ENCODE results near the gene TBL3. TPM values are rescaled to one million over a fixed set of nuclear protein-coding genes. Genes with fewer than 3 reads are reported as not detected.
"Not testable (repeated sequence)": the region's sequence is repeated elsewhere in the genome, so short reads cannot be mapped to it uniquely, and the experiment has no call there.

The TBL3 gene
- total RNA-seq, 1 experiment from 2014 or later: 84.2 TPM

DNA sequence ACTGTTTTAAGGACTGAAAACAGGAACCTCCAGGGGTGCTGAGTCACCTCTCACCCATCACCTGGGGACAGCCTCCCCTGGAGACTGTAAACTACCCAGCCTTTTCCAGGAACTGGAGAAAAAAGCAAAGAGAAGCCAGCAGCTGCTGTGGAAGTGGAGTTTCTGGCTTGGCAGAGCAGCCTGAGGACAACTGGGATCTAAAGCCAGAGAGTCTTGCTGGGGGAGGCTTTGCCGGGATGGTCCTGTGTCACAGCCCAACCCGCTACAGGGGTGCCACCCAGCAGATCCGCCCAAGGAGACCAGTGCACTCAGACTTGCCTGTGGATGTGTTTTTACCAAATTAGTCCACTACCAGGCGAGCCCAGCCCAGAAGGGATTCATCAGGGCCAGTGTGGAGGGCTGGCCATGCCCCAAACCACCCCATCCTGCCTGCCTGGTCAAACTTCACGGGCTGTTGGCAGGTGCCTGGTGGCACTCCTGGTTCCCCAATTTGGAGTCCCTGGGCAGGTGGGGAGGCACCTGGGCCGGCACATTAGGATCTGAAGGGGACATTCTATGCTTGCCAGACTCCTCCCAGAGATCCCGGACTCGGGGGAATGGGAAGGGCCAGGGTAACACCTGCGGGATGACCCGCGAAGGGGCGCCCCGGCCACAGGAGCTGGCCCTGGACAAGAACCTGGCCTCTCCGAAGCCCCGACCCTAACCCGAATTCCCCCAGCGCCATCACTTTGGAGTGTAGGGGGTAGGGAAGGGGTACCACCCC is 29.6 kb upstream of the TBL3 start:
- in situ Hi-C loops (cut with HindIII; ENCODE audit: low sequenced_read_pairs): no loop called here
- DNase-seq (ENCODE audit: low spot score): no peak

DNA sequence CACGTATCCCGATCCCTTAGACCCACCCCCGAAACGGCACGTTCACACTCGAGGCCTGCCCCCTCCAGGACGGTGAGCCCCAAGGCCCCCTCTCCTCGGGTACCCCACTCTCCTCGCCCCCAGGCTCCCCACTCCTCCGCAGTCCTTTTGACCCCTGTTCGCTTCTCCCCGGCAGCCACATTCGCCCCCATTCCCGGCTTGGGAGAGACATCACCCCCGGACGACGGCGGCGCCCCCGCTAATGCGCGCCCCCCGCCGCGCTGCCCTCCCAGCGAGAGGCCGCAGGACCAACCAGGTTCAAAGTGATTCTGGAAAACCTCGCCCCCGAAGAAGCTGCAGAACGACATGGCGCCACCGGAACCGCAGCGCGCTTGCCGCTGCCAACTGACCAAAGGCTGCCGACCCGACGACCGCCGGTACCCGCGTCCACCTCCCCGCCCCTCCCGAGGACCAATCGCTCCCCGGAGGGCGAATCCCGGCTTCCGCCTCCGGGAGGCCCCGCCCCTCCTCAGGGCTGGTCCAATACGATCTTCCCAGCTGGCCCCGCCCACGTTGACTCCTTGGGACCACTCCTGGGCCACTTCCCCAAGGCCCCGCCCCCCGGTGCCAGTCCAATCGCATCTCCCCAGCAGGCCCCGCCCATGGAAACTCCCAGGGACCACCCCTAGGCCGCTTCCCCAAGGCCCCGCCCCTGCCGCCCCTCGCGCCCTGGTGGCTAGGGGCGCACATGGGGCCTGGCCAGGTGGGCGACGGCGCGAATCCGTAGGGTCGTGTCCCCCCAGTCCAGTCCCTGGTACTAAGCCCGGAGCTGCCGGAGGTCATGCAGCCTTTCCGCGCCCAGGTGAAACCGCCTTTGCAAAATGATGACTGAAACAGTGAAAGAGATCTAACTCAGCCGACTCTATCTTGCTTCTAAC is 28.8 kb upstream of the TBL3 start, which contains the start of gene MSRB1:
Gene MSRB1 (minus strand): TSS at position 390 of the 917 bp plus-strand sequence. CDS start 43 bp downstream, at position 347.
- in situ Hi-C loops (cut with HindIII; ENCODE audit: low sequenced_read_pairs): no loop called here
- DNase-seq (ENCODE audit: low spot score): peak; percentile 99

DNA sequence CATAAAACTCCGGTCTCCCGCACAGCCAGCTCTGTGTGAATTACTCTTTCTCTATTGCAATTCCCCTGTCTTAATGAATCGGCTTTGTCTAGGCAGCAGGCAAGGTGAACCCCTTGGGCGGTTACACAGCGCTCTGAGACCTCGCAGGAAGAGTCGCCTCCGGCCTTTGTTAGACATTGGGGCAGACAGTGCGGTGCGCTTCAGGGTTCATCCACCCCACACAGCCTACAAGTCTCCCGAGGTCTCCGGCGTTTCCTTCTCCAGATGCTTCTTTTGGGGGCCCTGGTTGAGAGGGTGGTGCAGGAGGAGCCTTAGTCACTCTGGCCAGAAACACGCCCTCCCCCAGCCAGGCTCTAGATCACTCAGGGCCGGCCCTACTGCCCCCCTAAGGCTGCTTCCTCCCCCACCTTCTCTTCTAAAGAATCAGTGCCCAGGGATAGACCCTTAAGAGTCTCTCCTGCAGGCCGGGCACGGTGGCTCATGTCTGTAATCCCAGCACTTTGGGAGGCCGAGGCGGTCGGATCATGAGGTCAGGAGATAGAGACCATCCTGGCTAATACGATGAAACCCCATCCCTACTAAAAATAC is 27.1 kb upstream of the TBL3 start:
- in situ Hi-C loops (cut with HindIII; ENCODE audit: low sequenced_read_pairs): no loop called here
- DNase-seq (ENCODE audit: low spot score): no peak

DNA sequence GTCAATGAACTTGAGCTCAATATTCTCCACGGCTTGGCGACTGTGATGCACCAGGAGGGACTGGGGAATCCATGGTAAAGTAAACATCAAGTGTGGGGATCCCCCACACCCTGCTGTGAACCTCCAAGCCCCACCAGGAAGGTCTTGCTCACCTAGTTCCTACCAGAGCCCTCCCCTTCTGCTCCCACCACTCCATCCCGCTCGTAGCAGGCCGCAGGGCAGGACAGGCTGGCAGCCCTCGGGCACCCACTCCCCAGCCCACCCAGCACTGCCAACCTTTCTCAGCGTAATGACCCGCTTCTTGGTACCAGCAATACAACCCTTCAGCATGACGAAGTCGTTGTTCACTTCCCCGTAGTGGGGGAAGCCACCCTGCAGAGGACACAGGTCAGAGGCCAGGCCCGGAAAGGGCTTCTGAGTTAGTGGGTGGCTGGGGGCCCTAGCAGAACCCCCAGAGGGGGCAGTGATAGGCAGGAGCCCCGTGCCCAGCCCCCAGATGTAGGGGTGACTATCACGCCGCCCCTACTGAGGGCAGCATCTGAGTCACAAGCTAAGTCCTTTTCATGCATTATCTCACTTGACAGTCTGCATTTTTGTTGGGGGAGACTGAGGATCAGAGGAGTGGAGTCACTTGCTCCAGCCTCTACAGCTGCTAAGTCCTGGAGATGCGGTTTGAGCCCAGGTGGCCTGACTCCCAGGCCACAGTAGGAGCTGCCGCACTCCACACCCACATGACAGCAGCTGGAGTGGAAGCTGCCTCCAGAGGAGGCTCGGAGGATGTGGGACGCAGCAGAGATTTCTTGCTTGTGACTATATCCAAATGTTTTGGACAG is 26.1 kb upstream of the TBL3 start:
- no peak for DNase-seq (ENCODE audit: low spot score)
- in situ Hi-C loops (cut with HindIII; ENCODE audit: low sequenced_read_pairs): no loop called here

DNA sequence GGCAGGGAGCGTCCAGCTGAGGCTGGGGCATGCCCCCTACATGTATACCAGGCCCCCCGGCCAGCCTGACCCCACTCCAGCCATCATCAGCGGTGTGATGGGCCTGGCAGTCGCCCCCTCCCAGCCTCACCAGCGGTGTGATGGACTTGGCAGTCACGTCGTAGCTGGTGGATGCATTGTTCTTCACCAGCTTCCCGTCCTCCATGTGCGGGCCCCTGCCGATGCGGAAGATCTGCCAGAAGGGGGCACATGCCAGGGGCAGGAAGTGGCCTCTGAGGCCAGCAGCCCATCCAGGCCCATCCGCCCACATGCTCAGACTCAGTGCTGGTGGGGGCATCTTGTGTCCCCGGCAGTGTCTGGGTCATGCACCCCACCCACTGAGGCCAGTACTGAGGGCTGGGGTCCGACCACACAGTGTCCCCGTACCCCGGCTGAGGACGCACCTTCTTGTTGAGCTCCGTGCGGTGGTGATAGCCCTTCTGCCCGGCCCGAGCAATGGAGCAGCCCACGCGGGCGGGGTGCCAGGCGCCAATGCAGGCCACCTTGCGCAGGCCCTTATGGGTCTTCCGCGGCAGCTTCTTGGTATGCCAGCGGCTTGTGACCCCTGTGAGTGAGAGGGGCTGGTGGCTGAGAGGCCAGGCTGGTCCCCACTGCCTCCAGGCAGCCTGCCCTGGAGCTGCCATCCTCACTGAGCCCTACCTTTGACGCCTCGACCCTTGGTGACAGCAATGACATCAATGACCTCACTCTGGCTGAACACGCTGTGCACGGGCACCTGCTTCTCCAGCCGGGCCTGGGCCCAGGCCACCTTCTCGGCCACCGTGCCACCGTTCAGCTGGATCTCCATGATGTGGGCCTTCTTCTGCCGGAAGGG is 25.1 kb upstream of the TBL3 start:
- DNase-seq (ENCODE audit: low spot score): no peak
- in situ Hi-C loops (cut with HindIII; ENCODE audit: low sequenced_read_pairs): no loop called here

DNA sequence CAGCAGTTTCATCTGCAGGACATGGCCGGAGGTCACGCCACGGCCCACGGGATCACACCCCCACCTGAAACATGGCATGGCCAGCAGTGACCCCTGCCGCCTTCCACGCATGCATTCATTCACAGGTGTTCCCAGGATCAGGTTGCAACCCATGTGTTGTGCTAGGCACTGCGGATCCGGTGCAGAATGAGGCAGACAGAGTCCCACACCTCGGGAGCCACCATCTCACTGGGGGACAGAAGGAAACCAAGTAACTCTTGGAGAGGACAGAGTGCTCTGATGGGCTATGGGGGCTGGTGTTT is 24.5 kb upstream of the TBL3 start:
- in situ Hi-C loops (cut with HindIII; ENCODE audit: low sequenced_read_pairs): no loop called here
- no peak for DNase-seq (ENCODE audit: low spot score)

DNA sequence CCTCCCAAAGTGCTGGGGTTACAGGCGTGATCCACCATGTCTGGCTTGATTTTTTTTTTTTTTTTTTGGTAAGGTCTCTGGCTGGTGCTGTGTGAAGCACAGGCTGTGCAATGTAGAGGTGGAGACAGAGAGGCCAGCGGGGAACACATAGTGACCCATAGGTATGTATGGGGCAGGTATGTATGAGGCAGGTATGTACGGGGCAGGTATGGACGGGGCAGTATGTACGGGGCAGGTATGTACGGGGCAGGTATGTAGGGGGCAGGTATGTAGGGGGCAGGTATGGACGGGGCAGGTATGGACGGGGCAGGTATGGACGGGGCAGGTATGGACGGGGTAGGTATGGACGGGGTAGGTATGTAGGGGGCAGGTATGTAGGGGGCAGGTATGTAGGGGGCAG is 22.3 kb upstream of the TBL3 start:
- in situ Hi-C loops (cut with HindIII; ENCODE audit: low sequenced_read_pairs): no loop called here
- DNase-seq (ENCODE audit: low spot score): no peak

DNA sequence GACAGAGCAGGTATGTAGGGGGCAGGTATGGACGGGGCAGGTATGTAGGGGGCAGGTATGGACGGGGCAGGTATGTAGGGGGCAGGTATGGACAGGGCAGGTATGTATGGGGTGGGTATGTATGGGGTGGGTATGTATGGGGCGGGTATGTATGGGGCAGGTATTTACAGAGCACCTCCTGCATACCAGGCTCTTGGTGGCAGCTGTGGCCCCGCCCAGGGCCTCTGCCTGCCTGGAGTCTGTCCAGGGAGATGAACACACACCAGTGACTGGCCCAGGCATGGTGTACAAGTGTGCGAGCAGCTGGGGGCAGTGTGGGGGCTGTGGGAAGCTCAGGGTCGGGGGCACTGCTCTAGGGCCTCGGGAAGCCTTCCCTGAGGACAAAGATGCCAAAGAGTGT is 21.8 kb upstream of the TBL3 start:
- no peak for DNase-seq (ENCODE audit: low spot score)
- in situ Hi-C loops (cut with HindIII; ENCODE audit: low sequenced_read_pairs): no loop called here

DNA sequence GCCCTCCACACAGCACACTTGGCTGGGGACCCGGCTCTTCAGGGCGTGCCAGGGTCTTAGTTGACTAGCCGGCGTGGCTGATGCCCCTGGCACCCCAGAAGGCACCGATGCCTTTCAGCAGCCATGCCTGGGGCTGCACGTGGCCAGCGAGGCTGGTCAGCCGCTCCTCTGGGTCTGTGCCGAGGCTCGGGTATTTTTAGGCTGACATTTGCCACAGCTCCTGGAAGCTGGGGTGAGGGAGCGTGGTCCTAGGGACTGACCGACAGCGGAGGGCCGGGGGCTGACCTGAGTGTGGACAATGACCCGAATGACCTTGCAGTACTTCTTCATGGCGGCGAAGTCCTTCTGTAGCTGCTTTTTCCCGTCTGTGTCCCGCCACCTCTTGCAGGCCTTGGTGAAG is 21.3 kb upstream of the TBL3 start:
- DNase-seq (ENCODE audit: low spot score): no peak
- in situ Hi-C loops (cut with HindIII; ENCODE audit: low sequenced_read_pairs): no loop called here

DNA sequence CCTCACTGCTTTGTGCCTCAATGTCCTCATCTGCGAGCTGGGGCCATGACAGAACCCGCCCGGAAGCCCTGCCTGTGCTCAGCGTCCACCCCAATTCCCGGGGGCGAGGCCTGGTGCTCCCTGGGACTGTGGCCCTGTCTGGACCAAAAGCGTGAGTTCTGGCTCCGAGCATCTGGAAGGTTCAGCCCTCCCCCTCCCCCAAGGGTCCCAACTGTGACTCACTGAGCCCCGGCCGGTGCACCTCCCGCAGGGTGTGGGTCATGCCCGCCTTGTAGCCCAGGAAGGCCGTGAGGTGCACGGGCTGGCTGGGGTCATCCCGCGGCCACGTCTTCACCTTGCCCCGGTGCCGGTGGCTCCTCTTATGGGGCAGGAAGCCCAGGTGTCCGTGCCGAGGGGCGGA is 18.1 kb upstream of the TBL3 start:
- in situ Hi-C loops (cut with HindIII; ENCODE audit: low sequenced_read_pairs): no loop called here

DNA sequence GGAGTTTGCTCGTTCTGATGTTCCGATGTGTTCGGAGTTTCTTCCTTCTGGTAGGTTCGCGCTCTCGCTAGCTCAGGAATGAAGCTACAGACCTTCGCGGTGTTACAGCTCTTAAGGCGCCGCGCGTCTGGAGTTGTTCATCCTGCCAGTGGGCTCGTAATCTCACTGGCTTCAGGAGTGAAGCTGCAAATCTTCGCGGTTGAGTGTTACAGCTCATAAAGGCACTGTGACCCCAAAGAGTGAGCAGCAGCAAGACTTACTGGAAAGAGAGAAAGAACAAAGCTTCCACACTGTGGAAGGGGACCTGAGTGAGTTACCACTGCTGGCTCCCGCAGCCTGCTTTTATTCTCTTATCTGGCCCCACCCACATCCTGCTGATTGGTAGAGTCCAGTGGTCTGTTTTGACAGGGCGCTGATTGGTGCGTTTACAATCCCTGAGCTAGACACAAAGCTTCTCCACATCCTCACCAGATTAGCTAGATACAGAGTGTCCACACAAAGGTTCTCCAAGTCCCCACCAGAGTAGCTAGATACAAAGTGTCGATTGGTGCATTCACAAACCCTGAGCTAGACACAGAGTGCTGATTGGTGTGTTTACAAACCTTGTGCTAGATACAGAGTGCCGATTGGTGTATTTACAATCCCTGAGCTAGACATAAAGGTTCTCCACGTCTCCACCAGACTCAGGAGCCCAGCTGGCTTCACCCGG is 14.3 kb upstream of the TBL3 start:
- DNase-seq (ENCODE audit: low spot score); in situ Hi-C loops (cut with HindIII; ENCODE audit: low sequenced_read_pairs): not testable (repeated sequence)

More for the DNA sequence above, 18.1 kb upstream of the TBL3 start:
- DNase-seq (ENCODE audit: low spot score): no peak

DNA sequence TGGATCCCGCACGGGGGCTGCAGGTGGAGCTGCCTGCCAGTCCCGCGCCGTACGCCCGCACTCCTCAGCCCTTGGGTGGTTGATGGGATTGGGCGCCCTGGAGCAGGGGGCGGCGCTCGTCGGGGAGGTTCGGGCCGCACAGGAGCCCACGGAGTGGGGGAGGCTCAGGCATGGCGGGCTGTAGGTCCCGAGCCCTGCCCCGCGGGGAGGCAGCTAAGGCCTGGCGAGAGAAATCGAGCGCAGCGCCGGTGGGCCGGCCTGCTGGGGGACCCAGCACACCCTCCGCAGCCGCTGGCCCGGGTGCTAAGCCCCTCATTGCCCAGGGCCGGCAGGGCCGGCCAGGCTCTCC is 13.7 kb upstream of the TBL3 start:
- DNase-seq (ENCODE audit: low spot score); in situ Hi-C loops (cut with HindIII; ENCODE audit: low sequenced_read_pairs): not testable (repeated sequence)

DNA sequence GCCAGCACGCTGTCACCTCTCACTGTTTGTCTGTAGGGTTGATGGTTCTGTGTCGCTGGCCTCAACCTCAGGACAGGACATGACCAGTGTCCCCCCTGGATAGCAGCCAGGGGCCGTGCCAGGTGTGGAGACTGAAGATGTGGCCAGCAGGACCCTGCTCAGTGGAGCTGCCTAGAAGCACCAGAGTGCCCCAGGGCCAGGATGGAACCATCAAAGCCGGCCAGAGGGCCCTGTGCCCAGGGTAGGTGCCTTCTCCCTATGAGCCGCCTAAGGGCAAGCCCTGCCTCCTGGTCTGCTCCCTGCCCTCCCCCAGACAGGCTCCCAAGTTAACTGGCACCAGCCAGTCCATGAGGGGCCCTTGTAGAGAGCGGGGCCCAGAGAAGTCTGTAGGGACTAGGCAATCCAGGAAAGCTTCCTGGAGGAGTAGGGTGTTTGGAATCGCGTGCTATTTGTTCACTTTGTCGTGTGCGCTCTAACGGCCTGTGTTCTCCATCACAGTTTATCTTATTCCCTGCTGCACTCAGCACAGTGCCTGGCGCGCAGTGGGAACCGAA is 13.1 kb upstream of the TBL3 start:
- in situ Hi-C loops (cut with HindIII; ENCODE audit: low sequenced_read_pairs): no loop called here
- no peak for DNase-seq (ENCODE audit: low spot score)

DNA sequence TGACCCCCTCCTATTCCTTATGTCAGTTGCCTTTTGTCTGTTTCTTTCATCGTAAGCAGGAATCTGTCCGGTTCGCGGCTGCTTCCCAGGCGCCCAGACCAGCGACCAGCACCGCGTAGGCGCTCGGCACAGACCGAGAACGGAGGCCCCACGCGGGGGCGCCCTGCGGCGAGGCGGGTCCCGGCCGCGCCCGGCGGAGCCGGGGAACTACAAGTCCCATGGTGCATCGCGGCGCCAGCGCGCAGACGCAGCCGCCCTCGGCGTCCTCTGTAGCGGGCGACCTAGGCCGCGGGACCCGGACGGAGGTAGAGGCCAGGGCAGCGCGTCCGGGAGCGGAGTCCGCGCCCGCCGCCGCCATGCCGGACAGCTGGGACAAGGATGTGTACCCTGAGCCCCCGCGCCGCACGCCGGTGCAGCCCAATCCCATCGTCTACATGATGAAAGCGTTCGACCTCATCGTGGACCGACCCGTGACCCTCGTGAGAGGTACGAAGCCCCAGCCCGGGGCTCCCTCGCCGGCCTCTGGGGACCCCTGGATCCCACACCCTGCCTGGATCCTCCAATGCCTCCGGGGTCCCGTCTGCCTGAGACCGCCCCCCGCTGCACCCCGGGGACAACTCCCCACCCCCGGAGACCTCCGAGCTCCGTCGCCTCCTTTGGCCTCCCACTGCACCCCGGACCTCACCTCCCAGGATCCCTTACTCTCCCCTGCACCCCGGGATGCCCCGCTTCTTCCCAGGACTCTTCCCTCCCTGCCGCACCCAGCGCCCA is 12.4 kb upstream of the TBL3 start, which contains the start of gene NDUFB10:
Gene NDUFB10 (plus strand): TSS at position 270 of the 771 bp plus-strand sequence. CDS start 87 bp downstream, at position 357.
- in situ Hi-C loops (cut with HindIII; ENCODE audit: low sequenced_read_pairs): loop anchor here (10.0 kb wide), 1 partner anchor 105 kb away; no protein-coding TSS in a partner anchor
- DNase-seq (ENCODE audit: low spot score): peak; percentile 79

DNA sequence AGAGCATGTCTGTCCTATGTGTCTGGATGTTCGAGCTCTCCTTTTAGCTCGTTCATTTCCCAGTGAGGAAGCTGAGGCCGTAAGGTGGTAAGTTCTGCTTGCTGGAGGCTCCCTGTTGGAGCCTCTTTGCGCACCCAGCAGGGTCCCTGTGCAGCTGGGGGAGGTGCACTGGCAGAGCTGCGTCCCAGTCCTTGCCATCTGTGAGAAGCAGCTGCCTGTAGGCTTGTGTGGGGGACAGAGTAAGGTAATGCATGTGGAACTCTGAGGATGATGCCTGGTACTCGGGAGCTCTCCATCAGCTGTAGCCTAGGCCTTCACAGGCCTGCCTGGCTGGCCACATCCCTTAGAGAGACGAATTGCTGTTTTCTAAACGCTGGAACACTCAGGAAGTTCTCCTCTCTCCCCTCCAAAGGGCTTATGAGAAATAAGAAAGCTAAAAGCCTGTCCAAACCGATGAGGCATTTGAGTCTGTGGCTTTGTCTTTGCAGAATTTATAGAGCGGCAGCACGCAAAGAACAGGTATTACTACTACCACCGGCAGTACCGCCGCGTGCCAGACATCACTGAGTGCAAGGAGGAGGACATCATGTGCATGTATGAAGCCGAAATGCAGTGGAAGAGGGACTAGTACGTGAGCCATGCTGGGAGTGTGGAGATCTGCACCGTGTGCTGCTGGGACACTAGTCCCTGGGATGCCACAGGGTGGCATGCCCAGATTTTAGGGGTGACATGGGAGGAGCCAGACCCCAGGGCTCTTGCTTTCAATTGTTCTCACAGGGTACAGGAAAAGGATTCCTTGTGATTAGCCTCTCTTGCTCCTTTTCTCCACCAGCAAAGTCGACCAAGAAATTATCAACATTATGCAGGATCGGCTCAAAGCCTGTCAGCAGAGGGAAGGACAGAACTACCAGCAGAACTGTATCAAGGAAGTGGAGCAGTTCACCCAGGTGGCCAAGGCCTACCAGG is 10.9 kb upstream of the TBL3 start:
- DNase-seq (ENCODE audit: low spot score): peak; percentile 56
- in situ Hi-C loops (cut with HindIII; ENCODE audit: low sequenced_read_pairs): loop anchor here (10.0 kb wide), 1 partner anchor 106 kb away; no protein-coding TSS in a partner anchor
